NCI-H2029 treated with DMSO at 0.1 percent for 48 hours (cell line): ENCODE measurements around the gene MCM3.

Source experiments
- DNase-seq: peaks from one replicate; lab custom pipeline; 2025; lab: John Stamatoyannopoulos, UW

The MCM3 gene

GRCh38 chr6:52301326-52301725, 16.8 kb upstream of the MCM3 start:
- no peak for DNase-seq

GRCh38 chr6:52300489-52300931, 16.0 kb upstream of the MCM3 start:
- no peak for DNase-seq

GRCh38 chr6:52299653-52300052, 15.1 kb upstream of the MCM3 start:
- DNase-seq: no peak

- DNase-seq: no peak
Measured at GRCh38 chr6:52297433-52297832, 12.9 kb upstream of the MCM3 start.

GRCh38 chr6:52293067-52293466, 8.5 kb upstream of the MCM3 start:
- DNase-seq: peak; percentile 30

- no peak for DNase-seq
Measured at GRCh38 chr6:52288841-52289240, 4.3 kb upstream of the MCM3 start.

- DNase-seq: no peak
Measured at GRCh38 chr6:52288216-52288615, 3.7 kb upstream of the MCM3 start.

- peak; percentile 27 for DNase-seq
Measured at GRCh38 chr6:52286798-52287432, 2.4 kb upstream of the MCM3 start.

- DNase-seq: no peak
Measured at GRCh38 chr6:52285177-52286068, 881 bp upstream of the MCM3 start.

GRCh38 chr6:52284131-52284459, 447 bp downstream of the MCM3 start:
- peak; percentile 41 for DNase-seq

- no peak for DNase-seq
Measured at GRCh38 chr6:52283111-52283510, 1.4 kb downstream of the MCM3 start.

GRCh38 chr6:52276130-52276529, 8.4 kb downstream of the MCM3 start:
- no peak for DNase-seq

- no peak for DNase-seq
Measured at GRCh38 chr6:52271852-52272460, 12.6 kb downstream of the MCM3 start.

- DNase-seq: peak; percentile 10
Measured at GRCh38 chr6:52263709-52264540, 20.6 kb downstream of the MCM3 start.

- no peak for DNase-seq
Measured at GRCh38 chr6:52262620-52263344, 21.8 kb downstream of the MCM3 start.

GRCh38 chr6:52261229-52261628, 23.3 kb downstream of the MCM3 start:
- no peak for DNase-seq

GRCh38 chr6:52260634-52261033, 23.9 kb downstream of the MCM3 start:
- DNase-seq: no peak

GRCh38 chr6:52255434-52255833, 29.1 kb downstream of the MCM3 start:
- DNase-seq: no peak

- no peak for DNase-seq
Measured at GRCh38 chr6:52254731-52255378, 29.7 kb downstream of the MCM3 start.

- DNase-seq: no peak
Measured at GRCh38 chr6:52253494-52253893, 31.0 kb downstream of the MCM3 start.

GRCh38 chr6:52251113-52251512, 33.4 kb downstream of the MCM3 start:
- no peak for DNase-seq
